ENCODE results near the gene ARHGEF10L.

Gene ARHGEF10L

GRCh38 chr1:17550729-17551584, 11.5 kb downstream of the ARHGEF10L start:
- DNase-seq, result peak; percentile 51

DNA sequence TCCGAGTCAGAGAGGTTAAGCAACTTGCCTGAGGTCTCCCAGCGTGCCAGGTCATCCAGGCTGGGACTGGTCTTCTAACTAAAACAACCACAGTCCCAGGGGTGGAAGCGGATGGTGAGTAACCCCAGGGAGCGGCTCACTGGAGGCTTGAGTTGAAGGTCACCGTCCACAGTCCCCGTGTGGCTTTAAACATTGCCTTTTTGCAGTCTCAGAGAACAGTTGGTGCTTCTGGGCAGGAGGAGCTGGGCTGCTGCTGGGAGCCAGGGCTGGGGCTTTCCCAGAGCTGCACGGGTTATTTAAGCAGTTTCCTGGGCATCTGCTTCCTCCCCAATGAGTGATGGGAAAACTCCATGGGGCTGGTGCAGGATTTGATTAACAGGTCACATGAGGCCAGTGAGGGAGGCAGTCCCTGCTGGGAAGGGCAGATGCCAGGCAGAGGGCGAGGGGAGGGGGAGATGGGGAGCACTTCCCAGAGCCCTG, 12.3 kb downstream of the ARHGEF10L start:
- peak; percentile 69 for DNase-seq

DNA sequence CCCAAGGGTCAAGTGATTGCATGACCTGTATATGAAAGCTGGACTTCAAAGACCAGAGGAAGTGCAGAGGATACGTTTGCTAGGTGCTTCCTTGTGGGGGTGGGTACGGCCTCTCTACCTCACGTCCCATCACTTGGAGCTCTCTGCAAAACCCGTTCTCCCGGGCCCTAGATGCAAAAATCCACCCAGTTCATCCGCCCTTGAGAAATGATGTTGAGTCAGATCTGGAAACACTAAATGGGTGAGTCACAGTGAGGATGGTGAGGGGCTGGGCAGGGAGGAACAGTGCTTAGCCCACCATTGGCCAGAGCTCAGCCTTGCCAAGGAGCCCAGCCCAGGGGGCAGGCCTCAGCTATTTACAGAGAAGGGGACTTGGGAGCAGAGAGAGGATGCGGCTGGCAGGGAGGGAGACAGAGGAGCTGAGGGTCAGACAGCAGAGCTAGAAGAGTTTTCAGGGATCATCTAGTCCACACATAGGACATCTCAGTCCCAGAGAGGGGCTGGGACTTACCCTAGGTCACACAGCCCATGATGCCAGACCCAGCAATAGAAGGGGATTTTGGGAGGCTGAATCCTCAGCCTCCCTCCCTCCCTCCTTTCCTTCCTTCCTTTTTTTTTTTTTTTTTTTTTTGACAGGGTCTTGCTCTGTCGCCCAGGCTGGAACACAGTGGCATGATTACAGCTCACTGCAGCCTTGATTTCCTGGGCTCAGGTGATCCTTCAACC, 14.6 kb downstream of the ARHGEF10L start:
- DNase-seq, result peak; percentile 97

DNA sequence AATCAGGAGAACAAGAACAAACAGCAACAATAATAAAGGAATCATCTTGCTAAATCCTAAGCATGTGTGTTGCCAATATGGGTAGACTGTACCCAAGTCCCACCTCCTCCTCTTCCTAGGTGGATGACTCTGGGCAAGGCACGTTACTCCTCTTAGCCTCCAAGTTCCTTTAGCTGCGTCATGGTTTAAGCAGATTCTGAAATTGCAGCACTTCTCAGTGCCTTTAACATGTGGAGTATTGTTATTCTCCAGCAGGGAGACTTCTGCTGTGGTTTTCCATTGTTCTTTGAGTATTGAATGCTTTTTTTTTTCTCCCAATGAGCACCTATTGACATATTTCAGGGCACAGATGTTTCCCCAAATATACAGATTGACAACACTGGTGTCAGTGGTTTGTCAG, 15.5 kb downstream of the ARHGEF10L start:
- no peak for DNase-seq

- DNase-seq, result no peak
These were observed 18.5 kb downstream of the ARHGEF10L start for GRCh38 chr1:17557986-17558385.

- DNase-seq, result no peak
These were observed 19.0 kb downstream of the ARHGEF10L start for GRCh38 chr1:17558541-17558940.

GRCh38 chr1:17558954-17559614, 19.6 kb downstream of the ARHGEF10L start:
- peak; percentile 54 for DNase-seq

DNA sequence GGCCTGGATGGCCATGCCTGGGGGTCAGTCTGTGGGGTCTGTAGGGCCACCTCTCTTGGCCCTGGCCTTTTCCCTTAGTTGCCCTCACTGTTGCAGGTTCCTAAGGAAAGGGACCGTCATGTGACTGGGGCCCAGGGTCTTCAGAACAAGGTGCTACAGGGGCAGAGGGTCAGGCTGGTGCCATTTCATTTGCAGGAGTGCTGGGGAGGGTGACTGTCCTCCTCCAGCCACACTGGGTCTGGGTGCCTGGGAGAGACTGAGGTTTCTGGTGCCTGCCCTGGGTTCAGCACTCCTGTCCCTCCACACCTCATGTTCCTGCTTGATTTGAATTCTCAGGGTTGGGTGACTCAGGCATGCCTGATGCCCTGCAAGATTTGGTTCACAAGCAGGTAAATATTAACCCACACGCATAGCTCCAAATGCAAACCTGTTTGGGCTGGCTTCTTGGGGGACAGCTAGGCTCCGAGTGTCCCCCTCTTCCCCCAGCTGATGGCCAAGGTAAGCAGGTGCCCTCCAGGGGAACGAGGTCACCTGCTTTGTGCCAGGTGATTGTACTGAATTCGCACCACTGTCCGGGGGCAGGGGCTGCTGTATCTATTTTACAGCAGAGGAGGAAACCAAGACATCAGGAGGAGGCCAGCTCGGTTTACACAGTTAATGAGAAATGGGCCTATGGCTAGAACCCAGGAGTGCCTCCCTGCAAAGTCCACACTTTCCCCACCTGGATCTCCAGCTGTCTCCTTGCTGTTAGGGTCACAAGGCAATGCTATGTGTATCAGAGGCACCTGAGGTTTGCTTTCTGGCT, 20.3 kb downstream of the ARHGEF10L start:
- DNase-seq, result no peak

DNA sequence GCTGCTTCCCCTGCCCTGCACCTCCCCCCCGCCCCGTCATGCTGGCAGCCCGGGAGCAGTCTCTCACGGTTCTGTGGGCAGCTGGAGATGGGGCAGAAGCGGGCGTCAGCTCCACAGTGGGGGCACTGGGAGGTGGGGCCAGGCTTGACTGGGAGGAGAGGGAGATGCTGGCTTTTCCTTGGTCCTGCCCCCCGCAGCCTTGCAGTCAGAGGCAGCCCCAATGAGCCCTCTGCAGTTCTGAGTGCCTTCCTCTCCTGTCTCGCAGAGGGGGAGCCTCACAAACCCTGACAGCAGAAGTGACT, 21.7 kb downstream of the ARHGEF10L start:
- DNase-seq, result peak; percentile 56

DNA sequence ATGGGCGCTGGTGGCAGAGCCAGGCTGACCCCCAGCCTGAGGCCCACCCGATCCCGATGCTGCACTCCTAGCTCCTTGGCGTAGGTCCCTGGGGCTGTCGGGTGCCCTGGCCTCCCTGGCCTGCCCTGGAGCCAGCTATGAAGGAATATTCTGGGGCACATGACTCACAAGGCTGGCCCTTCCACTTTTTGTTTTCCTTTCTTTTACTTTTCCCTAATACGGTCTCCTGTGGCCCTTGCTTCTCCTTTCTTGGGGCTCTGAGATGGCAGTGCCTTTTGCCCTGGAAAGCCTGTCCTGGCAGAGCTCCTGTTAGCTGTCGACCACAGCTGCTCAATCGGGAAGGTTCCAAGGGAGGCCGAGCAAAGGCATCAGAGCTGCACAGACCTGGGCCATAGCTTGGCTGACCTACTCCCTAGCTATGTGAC, 22.1 kb downstream of the ARHGEF10L start:
- DNase-seq, result peak; percentile 84

DNA sequence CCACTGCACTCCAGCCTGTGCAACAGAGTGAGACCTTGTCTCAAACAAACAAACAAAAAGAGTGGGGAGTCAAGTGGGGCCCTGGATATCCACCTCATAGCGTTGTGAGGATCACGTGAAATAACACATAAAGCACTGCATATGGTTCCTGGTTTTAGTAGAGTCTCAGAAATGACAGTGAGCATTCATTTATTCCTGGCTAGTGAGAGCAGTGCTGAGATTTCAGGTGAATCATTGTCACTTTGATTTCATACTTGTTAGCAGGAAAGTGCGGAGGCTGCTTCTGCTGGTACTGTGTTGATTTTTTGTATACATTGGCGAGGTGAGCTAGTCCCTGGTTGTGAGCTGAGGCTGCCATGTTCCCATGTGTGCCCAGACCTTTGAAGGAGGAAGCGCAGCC, 22.9 kb downstream of the ARHGEF10L start:
- DNase-seq, result no peak

GRCh38 chr1:17563494-17564281, 24.2 kb downstream of the ARHGEF10L start:
- DNase-seq, result no peak

GRCh38 chr1:17564458-17565393, 25.2 kb downstream of the ARHGEF10L start:
- no peak for DNase-seq

- no peak for DNase-seq
These were observed 26.2 kb downstream of the ARHGEF10L start for GRCh38 chr1:17565461-17566252.

- DNase-seq, result no peak
These were observed 26.9 kb downstream of the ARHGEF10L start for GRCh38 chr1:17566417-17566816.

GRCh38 chr1:17566892-17567291, 27.4 kb downstream of the ARHGEF10L start:
- DNase-seq, result no peak

DNA sequence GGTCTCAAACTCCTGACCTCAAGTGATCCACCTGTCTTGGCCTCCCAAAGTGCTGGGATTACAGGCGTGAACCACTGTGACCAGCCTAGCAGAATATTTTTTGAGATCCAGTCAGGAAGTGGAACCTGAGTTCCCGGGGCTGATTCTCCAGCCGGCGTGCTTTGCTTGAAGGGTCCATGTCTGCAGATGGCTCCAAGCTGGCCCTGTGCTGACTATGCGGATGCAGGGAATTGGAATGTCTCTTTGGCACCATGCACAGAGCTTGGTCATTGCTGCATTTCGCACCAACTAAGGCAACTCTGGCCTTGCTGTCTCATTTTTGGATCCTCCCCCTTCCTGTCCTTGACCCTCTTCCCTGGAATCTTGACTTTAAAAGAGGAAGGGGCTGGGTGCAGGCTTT, 28.1 kb downstream of the ARHGEF10L start:
- DNase-seq, result peak; percentile 69

DNA sequence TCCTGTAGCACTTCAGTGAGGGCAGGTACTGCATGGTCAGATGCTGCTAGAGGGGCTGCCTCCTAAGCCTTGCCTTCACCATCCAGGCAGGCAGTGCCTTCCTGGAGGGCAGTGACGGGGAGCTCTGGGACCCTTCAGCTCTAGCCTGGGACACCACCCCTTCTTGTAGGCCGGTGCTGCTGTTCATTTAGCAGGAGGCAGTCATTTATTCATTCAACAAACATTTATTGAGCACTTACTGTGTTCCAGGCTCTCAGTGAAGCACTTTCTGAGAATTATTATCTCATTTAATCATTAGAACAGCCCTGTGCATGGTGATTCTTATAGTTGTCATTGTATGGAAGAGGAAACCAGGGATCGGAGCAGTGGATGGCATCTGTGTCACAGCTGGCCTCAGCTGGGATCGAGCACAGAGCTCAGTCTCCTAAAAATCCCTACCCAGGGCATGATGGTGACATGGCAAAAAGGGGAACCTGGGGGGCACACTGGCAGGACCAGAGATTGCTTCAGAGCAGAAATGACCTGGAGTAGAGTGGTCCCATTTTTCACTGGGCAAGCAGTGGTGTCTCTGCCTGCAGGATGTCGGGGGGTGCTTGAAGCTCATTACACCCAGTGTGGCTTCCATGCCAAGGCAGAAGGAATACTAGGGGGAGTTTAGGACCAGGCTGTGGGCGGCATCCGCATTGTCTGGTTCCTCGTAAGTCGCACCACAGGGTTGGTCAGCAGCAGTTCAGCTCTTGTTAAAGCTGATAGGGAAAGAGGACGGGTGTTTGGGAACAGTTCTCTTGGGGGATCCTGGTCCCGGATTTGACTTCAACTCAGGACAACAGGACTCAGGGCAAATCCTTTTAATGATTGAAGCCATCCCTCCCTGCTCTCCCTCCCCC, 28.8 kb downstream of the ARHGEF10L start:
- no peak for DNase-seq

All from fibroblast of skin of back (primary cell).